ENCODE results near the gene SPATA13. TPM values are rescaled to one million over a fixed set of nuclear protein-coding genes. Genes with fewer than 3 reads are reported as not detected.
A peak's percentile ranks its signal among the peaks of the same experiment; 100 is the strongest.

Gene SPATA13
- total and polyA plus RNA-seq, 12 donors, result 3.3 to 21.4 (median 10.2) TPM

GRCh38 chr13:24222756-24223155 lies 62.2 kb downstream of the SPATA13 start:
- H3K36me3 ChIP-seq, result peaks cover 0 to 20% (median 0%) of the 10 kb centered on the region in 9 donors
- peaks cover 3 to 48% (median 25%) of the 10 kb centered on the region in 9 donors for H3K4me1 ChIP-seq
- H3K27me3 ChIP-seq, result no peaks in the 10 kb centered on the region
- whole genome bisulfite sequencing, 2 donors, result 93 to 96% methylated on average over 20 of the region's 20 CpGs
- H3K27ac ChIP-seq, result no peak overlapping the region
- intact Hi-C loops (cut with DNase I), result loop anchor here in 5 of 10 donors (2.0 to 10.0 kb wide), 7 partner anchors 168 to 308 kb away; no protein-coding TSS in a partner anchor
- ATAC-seq (no peak), DNase-seq (no peak)
- no peak for TF ChIP-seq CTCF (IDR thresholded peaks at IDR 0.05)
- no peaks in the 10 kb centered on the region for H3K9me3 ChIP-seq
- no peak overlapping the region for H3K4me3 ChIP-seq

GRCh38 chr13:24223341-24224231 lies 63.1 kb downstream of the SPATA13 start:
- intact Hi-C loops (cut with DNase I), result loop anchor here in 5 of 10 donors (2.0 to 10.0 kb wide), 7 partner anchors 169 to 309 kb away; no protein-coding TSS in a partner anchor
- 82 to 86% methylated on average over 42 of the region's 42 CpGs for WGBS, 2 donors
- TF ChIP-seq CTCF (IDR thresholded peaks at IDR 0.05), result no peak
- Histone ChIP-seq H3K27me3 (no peaks in the 10 kb centered on the region), H3K36me3 (peaks cover 0 to 20% (median 0%) of the 10 kb centered on the region in 9 donors), H3K4me1 (peaks cover 3 to 43% (median 20%) of the 10 kb centered on the region in 9 donors), H3K27ac (peak overlapping the region in 7 of 10 donors; percentile 6 to 67 (median 29)), H3K9me3 (no peaks in the 10 kb centered on the region), H3K4me3 (peak overlapping the region in 1 of 10 donors; percentile 32)
- DNase-seq, result peak in 1 of 2 donors; percentile 21
- peak in 6 of 8 donors; percentile 16 to 56 (median 30) for ATAC-seq

- Histone ChIP-seq H3K4me3 (peak overlapping the region in 1 of 10 donors; percentile 32), H3K36me3 (peaks cover 0 to 20% (median 0%) of the 10 kb centered on the region in 9 donors)
- peak in 3 of 8 donors; percentile 3 to 48 (median 9) for ATAC-seq
Measured at GRCh38 chr13:24224232-24224680, 63.7 kb downstream of the SPATA13 start.

More at GRCh38 chr13:24224232-24224680, 63.7 kb downstream of the SPATA13 start:
- 61 to 77% methylated on average over 9 of the region's 9 CpGs for WGBS, 2 donors
- H3K27ac ChIP-seq, result peak overlapping the region in 6 of 10 donors; percentile 13 to 67 (median 36)
- intact Hi-C loops (cut with DNase I), result loop anchor here in 4 of 10 donors (5.0 to 10.0 kb wide), 6 partner anchors 169 to 309 kb away; no protein-coding TSS in a partner anchor
- TF ChIP-seq CTCF (IDR thresholded peaks at IDR 0.05), result no peak
- peaks cover 3 to 46% (median 20%) of the 10 kb centered on the region in 9 donors for H3K4me1 ChIP-seq
- DNase-seq, result no peak
- H3K27me3 ChIP-seq, result no peaks in the 10 kb centered on the region
- H3K9me3 ChIP-seq, result no peaks in the 10 kb centered on the region
